K562 (cell line): ENCODE data around the gene TRNAU1AP. TPM values are rescaled to one million over a fixed set of nuclear protein-coding genes. Genes with fewer than 3 reads are reported as not detected.

Source experiments
- MBD2 ChIP-seq: sonication (generic); IDR thresholded peaks from 2 replicates; pipeline ENCODE4 v1.6.1; 2016; ENCODE audit warnings: low read depth, borderline replicate concordance
- MTA1 ChIP-seq: fragments of 450-650 bp; IDR thresholded peaks from 2 replicates; pipeline ENCODE4 v1.6.1; 2017; ENCODE audit warnings: borderline replicate concordance
- NCOA6 ChIP-seq: fragments of 450-650 bp; IDR thresholded peaks from 2 replicates; pipeline ENCODE4 v1.6.1; 2017; ENCODE audit warnings: mild to moderate bottlenecking
- POLR3G ChIP-seq: IDR thresholded peaks from 2 replicates; pipeline ENCODE4 v1.6.1; 2011; ENCODE audit not compliant: insufficient read length, insufficient replicate concordance; ENCODE audit errors: extremely low read depth
- SREBF1 ChIP-seq: fragments of 150-350 bp; IDR thresholded peaks from 2 replicates; pipeline ENCODE4 v1.6.1; 2014; ENCODE audit warnings: antibody characterized with exemption, low read depth, low read length, borderline replicate concordance
- SRSF1 ChIP-seq: fragments of 200-400 bp; formaldehyde crosslinking; IDR thresholded peaks from 2 replicates; pipeline ENCODE4 v1.6.1; 2017; ENCODE audit warnings: mild to moderate bottlenecking, low read depth, low read length, moderate library complexity
- ZC3H4 ChIP-seq: sonication (generic); formaldehyde crosslinking; IDR thresholded peaks from 2 replicates; pipeline ENCODE4 v1.9.0; 2021; ENCODE audit warnings: missing genetic modification reagents, borderline replicate concordance
- polyA plus RNA-seq, 8 experiments: library from polyadenylated mRNA; depleted of rRNA in 4 of 8; stranded (reverse) in 5 of 8; unstranded in 3 of 8; fragments of >200 nt; fragmentation: Nextera tagmentation in 2 of 8; fragmentation: Illumina TruSeq in 1 of 8; extraction: Ambion mirVana in 2 of 8; extraction: Trizol in 1 of 8; gene quantifications; 2 replicates each; pipeline versions ENCODE4 v1.2.1 to v1.2.3, GENCODE V29; 2011 to 2014; ENCODE audit warnings: inconsistent platforms in 1 of 8, missing spikeins in 1 of 8
- total RNA-seq, 7 experiments: library from RNA; depleted of rRNA in 6 of 7; stranded (reverse); fragments of >200 nt in 6 of 7; fragmentation: Illumina TruSeq in 2 of 7; extraction: Trizol in 2 of 7; gene quantifications; 2 replicates each; pipeline versions ENCODE4 v1.2.1 to v1.2.3, GENCODE V29; 2011 to 2021; ENCODE audit warnings: low replicate concordance in 1 of 7
- TF ChIP-seq, protein P1 (sequence below): fragments of 450-650 bp; formaldehyde crosslinking; IDR thresholded peaks from 2 replicates; pipeline ENCODE4 v1.4.0; 2022; ENCODE audit warnings: mild to moderate bottlenecking, moderate library complexity
- TF ChIP-seq, protein P2 (sequence below): fragments of 450-650 bp; formaldehyde crosslinking; IDR thresholded peaks from 2 replicates; pipeline ENCODE4 v1.4.0; 2020; ENCODE audit warnings: mild to moderate bottlenecking, moderate library complexity
- TF ChIP-seq, protein P3 (sequence below): fragments of 450-650 bp; IDR thresholded peaks from 2 replicates; pipeline ENCODE4 v1.6.1; 2016; ENCODE audit warnings: low read depth
- TF ChIP-seq, protein P4 (sequence below): fragments of 450-650 bp; IDR thresholded peaks from 2 replicates; pipeline ENCODE4 v1.6.1; 2018; ENCODE audit warnings: mild to moderate bottlenecking, low read depth; ENCODE audit not compliant: partially characterized antibody

The TRNAU1AP gene
- total and polyA plus RNA-seq, 9 of the 15 experiments (the other 6 are each of a cell fraction or from before 2014, with no cell fraction given) = 34.9 to 110 (median 46.3) TPM

DNA sequence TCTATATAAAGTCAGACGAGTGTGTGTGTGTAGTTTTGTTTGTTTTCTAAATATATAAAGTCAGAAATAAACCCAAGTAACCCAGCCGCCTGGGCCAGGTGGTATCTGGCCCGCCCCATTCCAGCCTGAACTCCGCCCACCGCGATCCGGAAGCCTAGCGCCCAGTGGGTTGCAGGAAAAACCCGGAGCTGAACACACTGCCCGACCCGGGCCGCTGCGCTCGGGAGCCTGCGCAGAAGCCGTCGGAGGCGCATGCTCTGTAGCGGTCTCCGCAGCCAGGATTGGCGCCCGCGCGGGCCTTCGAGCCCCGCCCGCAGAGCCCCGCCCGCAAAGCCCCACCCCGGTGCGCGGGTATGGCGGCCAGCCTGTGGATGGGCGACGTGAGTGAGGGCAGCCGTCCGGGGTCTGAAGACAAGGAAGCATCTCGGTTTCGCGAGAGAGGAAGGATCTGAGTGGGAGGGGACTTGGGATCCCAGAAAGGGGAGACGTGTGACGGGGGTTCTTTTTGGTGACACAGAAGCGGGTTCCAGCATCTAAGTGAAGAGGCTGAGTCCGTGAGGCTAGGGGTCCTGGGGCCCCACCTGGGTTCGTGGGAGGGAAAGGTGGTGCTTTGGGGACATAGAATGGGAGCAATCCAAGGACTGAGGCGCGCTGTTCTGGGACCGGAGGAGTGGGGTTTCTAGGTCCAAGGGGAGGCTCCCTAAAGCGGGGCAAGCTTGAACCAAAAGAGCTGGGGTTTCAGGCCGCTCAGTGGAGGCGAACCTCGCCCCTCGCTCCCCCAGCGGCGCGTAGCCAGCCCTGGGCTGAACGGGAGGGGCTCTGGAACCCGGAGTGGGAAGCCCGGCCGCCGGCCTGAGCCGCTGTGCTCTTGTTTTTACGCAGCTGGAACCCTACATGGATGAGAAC is at the start of gene TRNAU1AP (continued):
- TF ChIP-seq, protein P1, sequence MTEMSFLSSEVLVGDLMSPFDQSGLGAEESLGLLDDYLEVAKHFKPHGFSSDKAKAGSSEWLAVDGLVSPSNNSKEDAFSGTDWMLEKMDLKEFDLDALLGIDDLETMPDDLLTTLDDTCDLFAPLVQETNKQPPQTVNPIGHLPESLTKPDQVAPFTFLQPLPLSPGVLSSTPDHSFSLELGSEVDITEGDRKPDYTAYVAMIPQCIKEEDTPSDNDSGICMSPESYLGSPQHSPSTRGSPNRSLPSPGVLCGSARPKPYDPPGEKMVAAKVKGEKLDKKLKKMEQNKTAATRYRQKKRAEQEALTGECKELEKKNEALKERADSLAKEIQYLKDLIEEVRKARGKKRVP = no peak
- TF ChIP-seq SRSF1 (no peak), ZC3H4 (CRISPR knock-in tag) (no peak), MTA1 (no peak), NCOA6 (0 out of 2 replicates have a peak, but pooled peaks have one; percentile 69), MBD2 (peak; percentile 64; the same call in 1 of the 2 replicates), SREBF1 (0 out of 2 replicates have a peak, but pooled peaks have one; percentile 25), POLR3G (no peak)
- TF ChIP-seq, protein P2, sequence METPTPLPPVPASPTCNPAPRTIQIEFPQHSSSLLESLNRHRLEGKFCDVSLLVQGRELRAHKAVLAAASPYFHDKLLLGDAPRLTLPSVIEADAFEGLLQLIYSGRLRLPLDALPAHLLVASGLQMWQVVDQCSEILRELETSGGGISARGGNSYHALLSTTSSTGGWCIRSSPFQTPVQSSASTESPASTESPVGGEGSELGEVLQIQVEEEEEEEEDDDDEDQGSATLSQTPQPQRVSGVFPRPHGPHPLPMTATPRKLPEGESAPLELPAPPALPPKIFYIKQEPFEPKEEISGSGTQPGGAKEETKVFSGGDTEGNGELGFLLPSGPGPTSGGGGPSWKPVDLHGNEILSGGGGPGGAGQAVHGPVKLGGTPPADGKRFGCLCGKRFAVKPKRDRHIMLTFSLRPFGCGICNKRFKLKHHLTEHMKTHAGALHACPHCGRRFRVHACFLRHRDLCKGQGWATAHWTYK (CRISPR knock-in tag) = peak; percentile 71; the same call in 1 of the 2 replicates
- TF ChIP-seq, protein P3, sequence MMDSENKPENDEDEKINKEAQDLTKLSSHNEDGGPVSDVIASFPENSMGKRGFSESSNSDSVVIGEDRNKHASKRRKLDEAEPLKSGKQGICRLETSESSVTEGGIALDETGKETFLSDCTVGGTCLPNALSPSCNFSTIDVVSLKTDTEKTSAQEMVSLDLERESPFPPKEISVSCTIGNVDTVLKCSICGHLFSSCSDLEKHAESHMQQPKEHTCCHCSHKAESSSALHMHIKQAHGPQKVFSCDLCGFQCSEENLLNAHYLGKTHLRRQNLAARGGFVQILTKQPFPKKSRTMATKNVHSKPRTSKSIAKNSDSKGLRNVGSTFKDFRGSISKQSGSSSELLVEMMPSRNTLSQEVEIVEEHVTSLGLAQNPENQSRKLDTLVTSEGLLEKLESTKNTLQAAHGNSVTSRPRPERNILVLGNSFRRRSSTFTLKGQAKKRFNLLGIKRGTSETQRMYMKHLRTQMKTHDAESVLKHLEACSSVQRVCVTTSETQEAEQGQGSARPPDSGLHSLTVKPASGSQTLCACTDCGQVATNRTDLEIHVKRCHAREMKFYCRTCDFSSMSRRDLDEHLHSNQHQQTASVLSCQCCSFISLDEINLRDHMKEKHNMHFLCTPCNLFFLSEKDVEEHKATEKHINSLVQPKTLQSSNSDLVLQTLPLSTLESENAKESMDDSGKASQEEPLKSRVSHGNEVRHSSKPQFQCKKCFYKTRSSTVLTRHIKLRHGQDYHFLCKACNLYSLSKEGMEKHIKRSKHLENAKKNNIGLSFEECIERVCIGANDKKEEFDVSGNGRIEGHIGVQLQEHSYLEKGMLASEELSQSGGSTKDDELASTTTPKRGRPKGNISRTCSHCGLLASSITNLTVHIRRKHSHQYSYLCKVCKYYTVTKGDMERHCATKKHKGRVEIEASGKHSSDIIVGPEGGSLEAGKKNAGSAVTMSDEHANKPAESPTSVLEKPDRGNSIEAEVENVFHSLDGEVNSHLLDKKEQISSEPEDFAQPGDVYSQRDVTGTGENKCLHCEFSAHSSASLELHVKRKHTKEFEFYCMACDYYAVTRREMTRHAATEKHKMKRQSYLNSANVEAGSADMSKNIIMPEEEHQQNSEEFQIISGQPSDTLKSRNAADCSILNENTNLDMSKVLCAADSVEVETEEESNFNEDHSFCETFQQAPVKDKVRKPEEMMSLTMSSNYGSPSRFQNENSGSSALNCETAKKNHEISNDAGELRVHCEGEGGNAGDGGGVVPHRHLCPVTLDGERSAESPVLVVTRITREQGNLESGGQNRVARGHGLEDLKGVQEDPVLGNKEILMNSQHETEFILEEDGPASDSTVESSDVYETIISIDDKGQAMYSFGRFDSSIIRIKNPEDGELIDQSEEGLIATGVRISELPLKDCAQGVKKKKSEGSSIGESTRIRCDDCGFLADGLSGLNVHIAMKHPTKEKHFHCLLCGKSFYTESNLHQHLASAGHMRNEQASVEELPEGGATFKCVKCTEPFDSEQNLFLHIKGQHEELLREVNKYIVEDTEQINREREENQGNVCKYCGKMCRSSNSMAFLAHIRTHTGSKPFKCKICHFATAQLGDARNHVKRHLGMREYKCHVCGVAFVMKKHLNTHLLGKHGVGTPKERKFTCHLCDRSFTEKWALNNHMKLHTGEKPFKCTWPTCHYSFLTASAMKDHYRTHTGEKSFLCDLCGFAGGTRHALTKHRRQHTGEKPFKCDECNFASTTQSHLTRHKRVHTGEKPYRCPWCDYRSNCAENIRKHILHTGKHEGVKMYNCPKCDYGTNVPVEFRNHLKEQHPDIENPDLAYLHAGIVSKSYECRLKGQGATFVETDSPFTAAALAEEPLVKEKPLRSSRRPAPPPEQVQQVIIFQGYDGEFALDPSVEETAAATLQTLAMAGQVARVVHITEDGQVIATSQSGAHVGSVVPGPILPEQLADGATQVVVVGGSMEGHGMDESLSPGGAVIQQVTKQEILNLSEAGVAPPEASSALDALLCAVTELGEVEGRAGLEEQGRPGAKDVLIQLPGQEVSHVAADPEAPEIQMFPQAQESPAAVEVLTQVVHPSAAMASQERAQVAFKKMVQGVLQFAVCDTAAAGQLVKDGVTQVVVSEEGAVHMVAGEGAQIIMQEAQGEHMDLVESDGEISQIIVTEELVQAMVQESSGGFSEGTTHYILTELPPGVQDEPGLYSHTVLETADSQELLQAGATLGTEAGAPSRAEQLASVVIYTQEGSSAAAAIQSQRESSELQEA = no peak
- TF ChIP-seq, protein P4, sequence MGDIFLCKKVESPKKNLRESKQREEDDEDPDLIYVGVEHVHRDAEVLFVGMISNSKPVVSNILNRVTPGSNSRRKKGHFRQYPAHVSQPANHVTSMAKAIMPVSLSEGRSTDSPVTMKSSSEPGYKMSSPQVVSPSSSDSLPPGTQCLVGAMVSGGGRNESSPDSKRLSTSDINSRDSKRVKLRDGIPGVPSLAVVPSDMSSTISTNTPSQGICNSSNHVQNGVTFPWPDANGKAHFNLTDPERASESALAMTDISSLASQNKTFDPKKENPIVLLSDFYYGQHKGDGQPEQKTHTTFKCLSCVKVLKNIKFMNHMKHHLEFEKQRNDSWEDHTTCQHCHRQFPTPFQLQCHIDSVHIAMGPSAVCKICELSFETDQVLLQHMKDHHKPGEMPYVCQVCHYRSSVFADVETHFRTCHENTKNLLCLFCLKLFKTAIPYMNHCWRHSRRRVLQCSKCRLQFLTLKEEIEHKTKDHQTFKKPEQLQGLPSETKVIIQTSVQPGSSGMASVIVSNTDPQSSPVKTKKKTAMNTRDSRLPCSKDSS = no peak
